Vagina (tissue), 2 donors: Measurements from ENCODE around the gene SCN2A.

Source experiments
- CTCF ChIP-seq, 3 experiments: fragments of 450-650 bp in 2 of 3; fragments of 200-600 bp in 1 of 3; sonication (generic) in 1 of 3; IDR thresholded peaks; one replicate each; pipeline ENCODE4 v1.5.1; 2017 to 2019; ENCODE audit warnings: antibody characterized with exemption in 3 of 3, mild to moderate bottlenecking in 2 of 3, moderate library complexity in 2 of 3
- POLR2A ChIP-seq, 2 donors: fragments of 450-650 bp; IDR thresholded peaks; one replicate each; pipeline ENCODE4 v1.6.1; 2017; ENCODE audit warnings: antibody characterized with exemption in 2 of 2, mild to moderate bottlenecking in 2 of 2, moderate library complexity in 2 of 2
- POLR2AphosphoS5 ChIP-seq, 2 donors: sonication (generic); formaldehyde crosslinking; IDR thresholded peaks; one replicate each; pipeline ENCODE4 v1.9.0; 2017; ENCODE audit warnings: antibody characterized with exemption in 2 of 2, mild to moderate bottlenecking in 2 of 2, low read depth in 1 of 2; ENCODE audit not compliant: insufficient read depth in 1 of 2

- no peak for TF ChIP-seq CTCF (IDR thresholded peaks at IDR 0.05)
- no peak for TF ChIP-seq POLR2A (IDR thresholded peaks at IDR 0.05)
- TF ChIP-seq POLR2AphosphoS5 (IDR thresholded peaks at IDR 0.05; ENCODE audit: insufficient read depth in 1 of 2, low read depth in 1 of 2), result no peak
These were observed 110.0 kb downstream of the SCN2A start for GRCh38 chr2:165349181-165349580.
